K562 (cell line): Measurements from ENCODE around the gene EEFSEC. TPM values are rescaled to one million over a fixed set of nuclear protein-coding genes. Genes with fewer than 3 reads are reported as not detected.

Experiments used
- ARNT ChIP-seq, 2 experiments: fragments of 450-650 bp; IDR thresholded peaks; 2 replicates each; pipeline ENCODE4 v1.6.1; 2016; ENCODE audit warnings: mild to moderate bottlenecking in 1 of 2
- FIP1L1 ChIP-seq: fragments of 200-400 bp; formaldehyde crosslinking; IDR thresholded peaks from 2 replicates; pipeline ENCODE4 v1.6.1; 2018; ENCODE audit warnings: mild to moderate bottlenecking, low read depth, low read length; ENCODE audit not compliant: poor library complexity, severe bottlenecking
- GTF2E2 ChIP-seq: fragments of 200-800 bp; sonication (Bioruptor generic); IDR thresholded peaks from 2 replicates; pipeline ENCODE4 v1.6.1; 2016; ENCODE audit warnings: missing genetic modification characterization, missing compliant biosample characterization
- HDAC2 ChIP-seq: fragments of 450-650 bp; IDR thresholded peaks from 2 replicates; pipeline ENCODE4 v1.6.1; 2016; ENCODE audit warnings: mild to moderate bottlenecking
- HOMEZ ChIP-seq: fragments of 250-450 bp; sonication (Bioruptor Pico); IDR thresholded peaks from 2 replicates; pipeline ENCODE4 v1.4.0; 2020; ENCODE audit warnings: mild to moderate bottlenecking, moderate library complexity
- NEUROD1 ChIP-seq: fragments of 150-350 bp; IDR thresholded peaks from 2 replicates; pipeline ENCODE4 v1.6.1; 2014; ENCODE audit warnings: borderline replicate concordance, low read length, low read depth; ENCODE audit not compliant: partially characterized antibody
- NFRKB ChIP-seq: fragments of 450-650 bp; IDR thresholded peaks from 2 replicates; pipeline ENCODE4 v1.6.1; 2016; ENCODE audit warnings: low read depth
- NRF1 ChIP-seq, 2 experiments: fragments of 450-650 bp; IDR thresholded peaks in 1 of 2; conservative IDR thresholded peaks in 1 of 2; 2 replicates each; pipeline ENCODE4 v1.6.1; 2014; ENCODE audit warnings: mild to moderate bottlenecking in 2 of 2
- PHF8 ChIP-seq: fragments of 200-600 bp; sonication (generic); IDR thresholded peaks from 2 replicates; pipeline ENCODE4 v1.6.1; 2012; ENCODE audit warnings: mixed run types, mild to moderate bottlenecking, inconsistent platforms, low read length, moderate library complexity, borderline replicate concordance
- RBM25 ChIP-seq: fragments of 200-400 bp; formaldehyde crosslinking; IDR thresholded peaks from 2 replicates; pipeline ENCODE4 v1.6.1; 2018; ENCODE audit warnings: low read length, low read depth, moderate library complexity; ENCODE audit not compliant: severe bottlenecking
- RFX5 ChIP-seq: IDR thresholded peaks from 2 replicates; pipeline ENCODE4 v1.6.1; 2011; ENCODE audit warnings: low read depth, mild to moderate bottlenecking, improper control_type of control experiment, low read length
- RNF2 ChIP-seq: sonication (generic); IDR thresholded peaks from 2 replicates; pipeline ENCODE4 v1.6.1; 2016
- SAP30 ChIP-seq: fragments of 200-600 bp; sonication (generic); IDR thresholded peaks from 2 replicates; pipeline ENCODE4 v1.6.1; 2012; ENCODE audit warnings: borderline replicate concordance, low read depth, mild to moderate bottlenecking, moderate library complexity, low read length, control low read depth, inconsistent platforms; ENCODE audit not compliant: insufficient read depth, poor library complexity, severe bottlenecking
- SIRT6 ChIP-seq: IDR thresholded peaks from one replicate; pipeline ENCODE4 v1.6.1; 2012; ENCODE audit warnings: low read depth, mild to moderate bottlenecking, control low read depth, inconsistent platforms, low read length, moderate library complexity
- SP1 ChIP-seq: sonication (generic); formaldehyde crosslinking; IDR thresholded peaks from 2 replicates; pipeline ENCODE4 v1.8.1; 2022; ENCODE audit warnings: mild to moderate bottlenecking, missing genetic modification reagents
- STAT5A ChIP-seq: IDR thresholded peaks from 2 replicates; pipeline ENCODE4 v1.6.1; 2012; ENCODE audit warnings: low read length, inconsistent platforms, borderline replicate concordance
- TCFL5 ChIP-seq: fragments of 250-450 bp; sonication (Bioruptor Pico); conservative IDR thresholded peaks from 2 replicates; pipeline ENCODE4 v1.6.1; 2021; ENCODE audit warnings: mild to moderate bottlenecking, moderate library complexity, matching md5 sums
- TEAD2 ChIP-seq: fragments of 450-650 bp; IDR thresholded peaks from 2 replicates; pipeline ENCODE4 v1.6.1; 2016; ENCODE audit warnings: missing genetic modification characterization, control low read depth, missing compliant biosample characterization
- ZBTB2 ChIP-seq: fragments of 450-650 bp; IDR thresholded peaks from 2 replicates; pipeline ENCODE4 v1.6.1; 2016; ENCODE audit warnings: antibody characterized with exemption
- ZFPM2 ChIP-seq: fragments of 250-450 bp; sonication (Bioruptor Pico); IDR thresholded peaks from 2 replicates; pipeline ENCODE4 v1.5.1; 2022; ENCODE audit warnings: mild to moderate bottlenecking
- ZNF224 ChIP-seq: sonication (generic); formaldehyde crosslinking; IDR thresholded peaks from 2 replicates; pipeline ENCODE4 v1.8.0; 2022; ENCODE audit warnings: mild to moderate bottlenecking, missing genetic modification reagents
- ZNF639 ChIP-seq, 2 experiments: fragments of 200-800 bp in 1 of 2; sonication (Bioruptor generic) in 1 of 2; sonication (generic) in 1 of 2; formaldehyde crosslinking in 1 of 2; IDR thresholded peaks in 1 of 2; conservative IDR thresholded peaks in 1 of 2; 2 replicates each; pipeline versions ENCODE4 v1.5.0 to v1.6.1; 2016 to 2020; ENCODE audit warnings: missing compliant biosample characterization in 1 of 2, missing genetic modification characterization in 1 of 2, missing genetic modification reagents in 1 of 2
- ZNF717 ChIP-seq: fragments of 250-450 bp; sonication (Bioruptor Pico); IDR thresholded peaks from 2 replicates; pipeline ENCODE4 v1.5.0; 2021
- ZNF780A ChIP-seq: fragments of 250-450 bp; sonication (Bioruptor Pico); IDR thresholded peaks from 2 replicates; pipeline ENCODE4 v1.5.0; 2021; ENCODE audit warnings: mild to moderate bottlenecking
- polyA plus RNA-seq, 8 experiments: library from polyadenylated mRNA; depleted of rRNA in 4 of 8; stranded (reverse) in 5 of 8; unstranded in 3 of 8; fragments of >200 nt; fragmentation: Nextera tagmentation in 2 of 8; fragmentation: Illumina TruSeq in 1 of 8; extraction: Ambion mirVana in 2 of 8; extraction: Trizol in 1 of 8; gene quantifications; 2 replicates each; pipeline versions ENCODE4 v1.2.1 to v1.2.3, GENCODE V29; 2011 to 2014; ENCODE audit warnings: inconsistent platforms in 1 of 8, missing spikeins in 1 of 8
- total RNA-seq, 7 experiments: library from RNA; depleted of rRNA in 6 of 7; stranded (reverse); fragments of >200 nt in 6 of 7; fragmentation: Illumina TruSeq in 2 of 7; extraction: Trizol in 2 of 7; gene quantifications; 2 replicates each; pipeline versions ENCODE4 v1.2.1 to v1.2.3, GENCODE V29; 2011 to 2021; ENCODE audit warnings: low replicate concordance in 1 of 7

The EEFSEC gene
- total and polyA plus RNA-seq, 9 of the 15 experiments (the other 6 are each of a cell fraction or from before 2014, with no cell fraction given), result 0.35 to 11.8 (median 7.7) TPM

- TF ChIP-seq NEUROD1 (peak; percentile 94), RFX5 (peak; percentile 78; the same call in 1 of the 2 replicates), ZNF717 (CRISPR knock-in tag) (no peak), ZNF224 (CRISPR knock-in tag) (no peak), GTF2E2 (tag) (no peak), SAP30 (peak; percentile 95), SIRT6 (no peak), NRF1 (conservative IDR thresholded peaks at IDR 0.05 in 1 of 2, IDR thresholded peaks at IDR 0.05 in 1 of 2) (peak; percentile 62 to 73), ZNF780A (CRISPR knock-in tag) (no peak), TCFL5 (0 out of 2 replicates have a peak, but pooled peaks have one; percentile 20), SP1 (peak; percentile 89), ZNF639 (CRISPR knock-in tag; conservative IDR thresholded peaks at IDR 0.05 in 1 of 2, IDR thresholded peaks at IDR 0.05 in 1 of 2) (peak in 1 of 2 experiments; percentile 92; a peak in 2 of 4 replicates), TEAD2 (tag) (no peak), FIP1L1 (no peak), RBM25 (peak; percentile 89), NFRKB (peak; percentile 73; the same call in 1 of the 2 replicates), PHF8 (peak; percentile 72; the same call in 1 of the 2 replicates), RNF2 (peak; percentile 69), STAT5A (no peak; the same call in 1 of the 2 replicates), HOMEZ (no peak), ZBTB2 (no peak), ARNT (IDR thresholded peaks at IDR 0.05) (0 out of 4 replicates have a peak, but pooled peaks of 1 of the 2 experiments have one; percentile 54), ZFPM2 (CRISPR knock-in tag) (no peak), HDAC2 (peak; percentile 52; the same call in 1 of the 2 replicates)
Observed at GRCh38 chr3:128123538-128124368, 29.5 kb upstream of the EEFSEC start, which contains the start of gene RUVBL1 (continued).
